Measurements from ENCODE around the gene PIP.
A peak's percentile ranks its signal among the peaks of the same experiment; 100 is the strongest.
"Not testable (repeated sequence)": the region's sequence is repeated elsewhere in the genome, so short reads cannot be mapped to it uniquely, and the experiment has no call there.

Gene PIP

DNA sequence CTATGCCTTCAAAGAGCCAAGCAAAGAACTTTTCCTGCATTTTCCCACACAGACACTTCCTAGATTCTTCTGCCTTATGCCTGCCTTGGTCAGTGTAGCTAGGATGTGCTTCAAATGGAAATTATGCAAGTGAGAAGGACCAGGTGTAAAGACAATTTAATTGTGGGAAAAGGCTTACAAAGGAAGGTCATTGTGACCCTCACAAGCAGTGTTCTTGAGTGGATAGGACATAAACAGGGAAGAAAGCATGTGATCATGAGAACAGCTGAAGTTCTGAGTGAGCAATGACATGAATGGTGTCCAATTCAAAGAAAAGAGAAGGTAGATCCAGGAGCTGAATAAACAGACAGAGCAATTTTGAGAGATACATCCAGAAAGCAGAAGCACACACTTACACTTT is 1.3 kb upstream of the PIP start:
- Histone ChIP-seq H3K27me3 (ENCODE audit: low read depth) (no peaks in the 10 kb centered on the region), H3K4me1 (no peaks in the 10 kb centered on the region), H3K9me3 (no peaks in the 10 kb centered on the region), H3K4me3 (no peak overlapping the region), H3K36me3 (replicated peaks) (no peaks in the 10 kb centered on the region)
- DNase-seq (ENCODE audit: low spot score in 2 of 2): no peak
- in situ Hi-C loops (cut with MboI; ENCODE audit: low sequenced_read_pairs): no loop called here

GRCh38 chr7:143147070-143147469 is 15.2 kb downstream of the PIP start:
- no peaks in the 10 kb centered on the region for H3K27me3 ChIP-seq (ENCODE audit: low read depth)
- no peak overlapping the region for H3K4me3 ChIP-seq
- in situ Hi-C loops (cut with MboI; ENCODE audit: low sequenced_read_pairs): no loop called here
- DNase-seq (ENCODE audit: low spot score in 2 of 2): no peak
- H3K9me3 ChIP-seq: no peaks in the 10 kb centered on the region
- no peaks in the 10 kb centered on the region for H3K4me1 ChIP-seq
- no peaks in the 10 kb centered on the region for H3K36me3 ChIP-seq (replicated peaks)

DNA sequence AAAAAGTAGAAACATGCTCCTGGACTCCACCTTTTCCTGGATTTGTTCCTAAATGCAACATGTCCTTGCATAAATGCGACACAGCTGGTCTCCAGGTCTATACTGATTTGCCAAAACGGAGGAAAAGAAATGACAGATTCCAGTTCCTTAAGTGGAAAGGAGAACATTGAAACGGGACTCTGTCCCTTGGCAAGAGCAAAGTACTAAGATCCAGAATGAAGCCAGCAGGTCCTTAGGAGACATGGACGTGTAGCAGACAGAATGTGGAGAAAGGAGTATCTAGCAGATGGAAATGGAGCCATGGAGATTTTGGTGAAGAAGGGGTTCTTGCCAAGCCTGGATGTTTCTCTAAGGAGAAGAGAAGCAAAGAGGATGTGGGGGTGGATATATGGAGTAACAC is 16.2 kb downstream of the PIP start:
- Histone ChIP-seq H3K36me3 (replicated peaks) (no peaks in the 10 kb centered on the region), H3K27me3 (ENCODE audit: low read depth) (no peaks in the 10 kb centered on the region), H3K9me3 (no peaks in the 10 kb centered on the region), H3K4me1 (no peaks in the 10 kb centered on the region), H3K4me3 (no peak overlapping the region)
- in situ Hi-C loops (cut with MboI; ENCODE audit: low sequenced_read_pairs): no loop called here
- no peak for DNase-seq (ENCODE audit: low spot score in 2 of 2)

- Histone ChIP-seq H3K36me3 (replicated peaks) (no peaks in the 10 kb centered on the region), H3K27me3 (ENCODE audit: low read depth) (no peaks in the 10 kb centered on the region), H3K9me3 (no peaks in the 10 kb centered on the region), H3K4me3 (no peak overlapping the region), H3K4me1 (no peaks in the 10 kb centered on the region)
- in situ Hi-C loops (cut with MboI; ENCODE audit: low sequenced_read_pairs): no loop called here
- DNase-seq (ENCODE audit: low spot score in 2 of 2): no peak
Measured at GRCh38 chr7:143148651-143149050, 16.8 kb downstream of the PIP start.

DNA sequence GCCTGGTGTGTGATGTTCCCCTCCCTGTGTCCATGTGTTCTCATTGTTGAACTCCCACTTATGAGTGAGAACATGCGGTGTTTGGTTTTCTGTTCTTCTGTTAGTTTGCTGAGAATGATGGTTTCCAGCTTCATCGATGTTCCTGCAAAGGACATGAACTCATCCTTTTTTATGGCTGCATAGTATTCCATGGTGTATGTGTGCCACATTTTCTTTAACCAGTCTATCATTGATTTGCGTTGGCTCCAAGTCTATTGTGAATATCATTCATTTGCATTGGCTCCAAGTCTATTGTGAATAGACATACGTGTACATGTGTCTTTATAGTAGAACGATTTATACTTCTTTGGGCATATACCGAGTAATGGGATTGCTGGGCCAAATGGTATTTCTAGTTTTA is 18.8 kb downstream of the PIP start:
- H3K27me3 ChIP-seq (ENCODE audit: low read depth); DNase-seq (ENCODE audit: low spot score in 2 of 2): not testable (repeated sequence)

GRCh38 chr7:143158617-143159016 is 26.7 kb downstream of the PIP start:
- in situ Hi-C loops (cut with MboI; ENCODE audit: low sequenced_read_pairs); H3K36me3 ChIP-seq (replicated peaks); H3K27me3 ChIP-seq (ENCODE audit: low read depth); H3K4me3 ChIP-seq; DNase-seq (ENCODE audit: low spot score in 2 of 2); H3K9me3 ChIP-seq; H3K4me1 ChIP-seq: not testable (repeated sequence)

More for the DNA sequence above, 18.8 kb downstream of the PIP start:
- H3K4me1 ChIP-seq; H3K9me3 ChIP-seq; in situ Hi-C loops (cut with MboI; ENCODE audit: low sequenced_read_pairs); H3K36me3 ChIP-seq (replicated peaks); H3K4me3 ChIP-seq: not testable (repeated sequence)

GRCh38 chr7:143171697-143172096 is 39.8 kb downstream of the PIP start:
- H3K27me3 ChIP-seq (ENCODE audit: low read depth): no peaks in the 10 kb centered on the region
- in situ Hi-C loops (cut with MboI; ENCODE audit: low sequenced_read_pairs): no loop called here
- DNase-seq (ENCODE audit: low spot score in 2 of 2): no peak
- no peak overlapping the region for H3K4me3 ChIP-seq
- no peaks in the 10 kb centered on the region for H3K9me3 ChIP-seq
- no peaks in the 10 kb centered on the region for H3K36me3 ChIP-seq (replicated peaks)
- H3K4me1 ChIP-seq: no peaks in the 10 kb centered on the region

GRCh38 chr7:143172354-143172753 is 40.5 kb downstream of the PIP start:
- no peak overlapping the region for H3K4me3 ChIP-seq

GRCh38 chr7:143176128-143176527 is 44.3 kb downstream of the PIP start:
- no peak for DNase-seq (ENCODE audit: low spot score in 2 of 2)
- in situ Hi-C loops (cut with MboI; ENCODE audit: low sequenced_read_pairs): no loop called here

More at GRCh38 chr7:143172354-143172753, 40.5 kb downstream of the PIP start:
- H3K36me3 ChIP-seq (replicated peaks): no peaks in the 10 kb centered on the region
- DNase-seq (ENCODE audit: low spot score in 2 of 2): no peak
- in situ Hi-C loops (cut with MboI; ENCODE audit: low sequenced_read_pairs): no loop called here
- H3K9me3 ChIP-seq: peaks cover 2% of the 10 kb centered on the region; the same call in 1 of the 2 replicates
- H3K27me3 ChIP-seq (ENCODE audit: low read depth): no peaks in the 10 kb centered on the region
- no peaks in the 10 kb centered on the region for H3K4me1 ChIP-seq

GRCh38 chr7:143177374-143178119 is 45.7 kb downstream of the PIP start:
- Histone ChIP-seq H3K4me1 (no peaks in the 10 kb centered on the region), H3K9me3 (peaks cover 7% of the 10 kb centered on the region; the same call in 1 of the 2 replicates), H3K36me3 (replicated peaks) (no peaks in the 10 kb centered on the region), H3K4me3 (no peak overlapping the region), H3K27me3 (ENCODE audit: low read depth) (no peaks in the 10 kb centered on the region)
- no peak for DNase-seq (ENCODE audit: low spot score in 2 of 2)
- in situ Hi-C loops (cut with MboI; ENCODE audit: low sequenced_read_pairs): no loop called here

More at GRCh38 chr7:143176128-143176527, 44.3 kb downstream of the PIP start:
- Histone ChIP-seq H3K36me3 (replicated peaks) (no peaks in the 10 kb centered on the region), H3K4me3 (no peak overlapping the region), H3K9me3 (peaks cover 7% of the 10 kb centered on the region; the same call in 1 of the 2 replicates), H3K4me1 (no peaks in the 10 kb centered on the region), H3K27me3 (ENCODE audit: low read depth) (no peaks in the 10 kb centered on the region)

- in situ Hi-C loops (cut with MboI; ENCODE audit: low sequenced_read_pairs); H3K27me3 ChIP-seq (ENCODE audit: low read depth); DNase-seq (ENCODE audit: low spot score in 2 of 2); H3K9me3 ChIP-seq; H3K4me1 ChIP-seq; H3K36me3 ChIP-seq (replicated peaks); H3K4me3 ChIP-seq: not testable (repeated sequence)
Measured at GRCh38 chr7:143180771-143181170, 48.9 kb downstream of the PIP start.

GRCh38 chr7:143181349-143181748 is 49.5 kb downstream of the PIP start:
- in situ Hi-C loops (cut with MboI; ENCODE audit: low sequenced_read_pairs): no loop called here
- DNase-seq (ENCODE audit: low spot score in 2 of 2): no peak
- peaks cover 7% of the 10 kb centered on the region; the same call in 1 of the 2 replicates for H3K9me3 ChIP-seq
- H3K36me3 ChIP-seq (replicated peaks): no peaks in the 10 kb centered on the region
- no peaks in the 10 kb centered on the region for H3K27me3 ChIP-seq (ENCODE audit: low read depth)
- no peak overlapping the region for H3K4me3 ChIP-seq
- H3K4me1 ChIP-seq: peaks cover 11% of the 10 kb centered on the region

- peaks cover 12% of the 10 kb centered on the region for H3K4me1 ChIP-seq
- no peaks in the 10 kb centered on the region for H3K36me3 ChIP-seq (replicated peaks)
- H3K27me3 ChIP-seq (ENCODE audit: low read depth): no peaks in the 10 kb centered on the region
- H3K4me3 ChIP-seq: no peak within 1 kb of the TSS
- no peak for DNase-seq (ENCODE audit: low spot score in 2 of 2)
- in situ Hi-C loops (cut with MboI; ENCODE audit: low sequenced_read_pairs): no loop called here
- H3K9me3 ChIP-seq: no peaks in the 10 kb centered on the region
Measured at GRCh38 chr7:143183024-143183423, 51.1 kb downstream of the PIP start, which contains the start of gene TAS2R39. Gene TAS2R39 (plus strand): TSS chr7:143183419. CDS start chr7:143183419, 0 bp downstream.

GRCh38 chr7:143185551-143185950 is 53.7 kb downstream of the PIP start:
- no peaks in the 10 kb centered on the region for H3K27me3 ChIP-seq (ENCODE audit: low read depth)
- H3K36me3 ChIP-seq (replicated peaks): no peaks in the 10 kb centered on the region
- no peak overlapping the region for H3K4me3 ChIP-seq
- peak in 1 of 2 experiments; percentile 94 for DNase-seq (ENCODE audit: low spot score in 2 of 2)
- no peaks in the 10 kb centered on the region for H3K9me3 ChIP-seq
- peaks cover 12% of the 10 kb centered on the region for H3K4me1 ChIP-seq
- in situ Hi-C loops (cut with MboI; ENCODE audit: low sequenced_read_pairs): no loop called here

Measured in HAP-1 (cell line).